Measurements from ENCODE around the gene CHSY1. TPM values are rescaled to one million over a fixed set of nuclear protein-coding genes. Genes with fewer than 3 reads are reported as not detected.

The CHSY1 gene
- polyA plus RNA-seq, 1 donor from 2014 or later = 16.1 TPM

DNA sequence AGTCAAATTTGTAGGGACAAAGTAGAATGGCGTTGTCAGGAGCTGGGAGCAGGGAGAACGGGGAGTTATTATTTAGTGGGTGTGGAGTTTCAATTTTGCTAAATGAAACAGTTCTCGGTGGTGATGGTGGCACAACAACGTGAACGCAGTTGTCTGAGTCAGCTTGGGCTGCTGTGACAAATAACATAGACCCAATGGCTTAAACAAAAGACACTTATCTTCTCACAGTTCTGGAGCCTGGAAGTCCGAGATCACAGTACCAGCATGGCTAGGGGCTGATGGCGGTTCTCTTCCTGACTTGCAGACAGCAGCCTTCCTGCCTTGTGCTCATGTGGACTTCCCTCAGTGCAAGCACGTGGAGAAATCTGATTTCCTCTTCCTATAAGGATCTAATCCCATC, 90.2 kb downstream of the CHSY1 start:
- no peaks in the 10 kb centered on the region for H3K9me3 ChIP-seq (ENCODE audit: low read length)
- no peaks in the 10 kb centered on the region for H3K9me2 ChIP-seq (ENCODE audit: insufficient read depth, low read length)
- no peaks in the 10 kb centered on the region for H4K20me1 ChIP-seq (ENCODE audit: insufficient read depth)
- H3K27ac ChIP-seq (ENCODE audit: low read length) = no peak overlapping the region
- no peak overlapping the region for H3K9ac ChIP-seq (ENCODE audit: low read length)
- no peaks in the 10 kb centered on the region for H3K27me3 ChIP-seq (ENCODE audit: insufficient read depth, low read depth, low read length)
- H3K36me3 ChIP-seq (ENCODE audit: insufficient read depth, low read length) = no peaks in the 10 kb centered on the region
- no peaks in the 10 kb centered on the region for H3F3A ChIP-seq (ENCODE audit: insufficient read depth, low read length, poor library complexity, severe bottlenecking)
- H3K4me2 ChIP-seq (ENCODE audit: low read length) = no peak overlapping the region
- H2AFZ ChIP-seq (ENCODE audit: low read depth, low read length) = no peak overlapping the region
- H3K79me2 ChIP-seq (replicated peaks; ENCODE audit: insufficient read depth, low read length) = no peaks in the 10 kb centered on the region
- TF ChIP-seq POLR2AphosphoS5 (IDR thresholded peaks at IDR 0.05) (no peak), RAD21 (conservative IDR thresholded peaks at IDR 0.05) (no peak), EP300 (conservative IDR thresholded peaks at IDR 0.05; ENCODE audit: poor library complexity, severe bottlenecking) (no peak), EZH2 (IDR thresholded peaks at IDR 0.05; ENCODE audit: borderline replicate concordance, insufficient read depth, low read length, poor library complexity, severe bottlenecking) (no peak), TAF1 (IDR thresholded peaks at IDR 0.05; ENCODE audit: low read depth) (no peak), SMC3 (conservative IDR thresholded peaks at IDR 0.05; ENCODE audit: poor library complexity) (no peak), MXI1 (conservative IDR thresholded peaks at IDR 0.05; ENCODE audit: poor library complexity, severe bottlenecking) (no peak), REST (IDR thresholded peaks at IDR 0.05; ENCODE audit: borderline replicate concordance) (no peak)
- TF ChIP-seq, protein P1, sequence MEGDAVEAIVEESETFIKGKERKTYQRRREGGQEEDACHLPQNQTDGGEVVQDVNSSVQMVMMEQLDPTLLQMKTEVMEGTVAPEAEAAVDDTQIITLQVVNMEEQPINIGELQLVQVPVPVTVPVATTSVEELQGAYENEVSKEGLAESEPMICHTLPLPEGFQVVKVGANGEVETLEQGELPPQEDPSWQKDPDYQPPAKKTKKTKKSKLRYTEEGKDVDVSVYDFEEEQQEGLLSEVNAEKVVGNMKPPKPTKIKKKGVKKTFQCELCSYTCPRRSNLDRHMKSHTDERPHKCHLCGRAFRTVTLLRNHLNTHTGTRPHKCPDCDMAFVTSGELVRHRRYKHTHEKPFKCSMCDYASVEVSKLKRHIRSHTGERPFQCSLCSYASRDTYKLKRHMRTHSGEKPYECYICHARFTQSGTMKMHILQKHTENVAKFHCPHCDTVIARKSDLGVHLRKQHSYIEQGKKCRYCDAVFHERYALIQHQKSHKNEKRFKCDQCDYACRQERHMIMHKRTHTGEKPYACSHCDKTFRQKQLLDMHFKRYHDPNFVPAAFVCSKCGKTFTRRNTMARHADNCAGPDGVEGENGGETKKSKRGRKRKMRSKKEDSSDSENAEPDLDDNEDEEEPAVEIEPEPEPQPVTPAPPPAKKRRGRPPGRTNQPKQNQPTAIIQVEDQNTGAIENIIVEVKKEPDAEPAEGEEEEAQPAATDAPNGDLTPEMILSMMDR (IDR thresholded peaks at IDR 0.05; ENCODE audit: poor library complexity, severe bottlenecking) = no peak
- H3K4me3 ChIP-seq (ENCODE audit: low read length) = no peak overlapping the region

DNA sequence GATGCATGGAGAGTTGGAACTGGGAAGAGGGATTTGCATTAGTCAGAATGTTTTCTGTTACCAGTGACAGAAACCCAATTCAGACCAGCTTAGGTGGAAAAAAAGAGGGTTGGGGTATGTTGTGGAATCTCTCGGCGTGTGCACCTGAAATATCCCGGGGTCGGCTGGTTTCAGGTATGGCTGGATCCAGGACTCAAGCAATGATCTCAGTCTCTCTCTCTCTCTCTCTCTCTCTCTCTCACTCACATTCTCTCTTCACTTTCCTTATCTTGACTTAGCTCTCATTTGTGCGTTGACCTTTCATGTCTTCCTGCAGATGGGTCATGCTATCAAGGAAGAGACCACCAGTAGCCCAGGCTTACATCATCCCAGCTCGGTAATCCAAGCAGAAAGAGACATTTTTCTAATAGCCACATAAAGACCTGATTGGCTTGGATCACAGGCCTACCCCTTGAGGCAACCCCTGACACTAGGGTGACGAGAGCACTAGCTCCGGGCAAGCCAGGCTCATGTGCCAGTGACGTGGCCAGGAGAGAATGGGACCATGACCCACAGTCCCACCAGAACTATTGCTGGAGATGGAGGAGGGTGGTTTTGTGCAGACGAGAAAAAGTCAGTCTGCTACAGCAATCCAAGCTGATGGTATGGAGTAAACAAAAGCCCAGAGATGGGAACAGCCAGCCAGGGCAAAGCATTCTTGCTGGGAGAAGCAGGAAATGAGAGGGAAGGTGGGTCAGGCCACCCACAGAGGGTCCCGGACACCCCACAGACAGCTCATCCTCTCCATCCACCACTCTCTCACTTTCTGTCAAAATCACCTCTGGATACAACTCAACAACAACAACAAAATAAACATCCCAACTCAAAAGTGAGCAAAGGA, 91.7 kb downstream of the CHSY1 start:
- H3K9me3 ChIP-seq (ENCODE audit: low read length) = no peaks in the 10 kb centered on the region
- TF ChIP-seq EP300 (conservative IDR thresholded peaks at IDR 0.05; ENCODE audit: poor library complexity, severe bottlenecking) = no peak
- TF ChIP-seq POLR2AphosphoS5 (IDR thresholded peaks at IDR 0.05) = no peak
- TF ChIP-seq, protein P1 (IDR thresholded peaks at IDR 0.05; ENCODE audit: poor library complexity, severe bottlenecking) = no peak
- no peak for TF ChIP-seq TAF1 (IDR thresholded peaks at IDR 0.05; ENCODE audit: low read depth)
- TF ChIP-seq RAD21 (conservative IDR thresholded peaks at IDR 0.05) = no peak
- no peak for TF ChIP-seq REST (IDR thresholded peaks at IDR 0.05; ENCODE audit: borderline replicate concordance)
- TF ChIP-seq SMC3 (conservative IDR thresholded peaks at IDR 0.05; ENCODE audit: poor library complexity) = no peak
- TF ChIP-seq MXI1 (conservative IDR thresholded peaks at IDR 0.05; ENCODE audit: poor library complexity, severe bottlenecking) = no peak
- TF ChIP-seq EZH2 (IDR thresholded peaks at IDR 0.05; ENCODE audit: borderline replicate concordance, insufficient read depth, low read length, poor library complexity, severe bottlenecking) = no peak
- no peaks in the 10 kb centered on the region for H3K36me3 ChIP-seq (ENCODE audit: insufficient read depth, low read length)
- no peaks in the 10 kb centered on the region for H3F3A ChIP-seq (ENCODE audit: insufficient read depth, low read length, poor library complexity, severe bottlenecking)
- no peak overlapping the region for H3K4me3 ChIP-seq (ENCODE audit: low read length)
- H3K27ac ChIP-seq (ENCODE audit: low read length) = no peak overlapping the region
- no peak overlapping the region for H3K9ac ChIP-seq (ENCODE audit: low read length)
- H4K20me1 ChIP-seq (ENCODE audit: insufficient read depth) = no peaks in the 10 kb centered on the region
- no peaks in the 10 kb centered on the region for H3K9me2 ChIP-seq (ENCODE audit: insufficient read depth, low read length)
- H3K4me2 ChIP-seq (ENCODE audit: low read length) = no peak overlapping the region
- H3K27me3 ChIP-seq (ENCODE audit: insufficient read depth, low read depth, low read length) = no peaks in the 10 kb centered on the region
- no peak overlapping the region for H2AFZ ChIP-seq (ENCODE audit: low read depth, low read length)
- H3K79me2 ChIP-seq (replicated peaks; ENCODE audit: insufficient read depth, low read length) = no peaks in the 10 kb centered on the region

All from neural cell (in vitro differentiated cells).